IMR-90 (cell line): Measurements from ENCODE around the gene ALG6.

Source experiments
- CEBPB ChIP-seq: IDR thresholded peaks from 2 replicates; pipeline ENCODE4 v1.6.1; 2012; ENCODE audit warnings: low read depth, low read length, improper control_type of control experiment
- MXI1 ChIP-seq: IDR thresholded peaks from 2 replicates; pipeline ENCODE4 v1.6.1; 2012; ENCODE audit warnings: low read depth, mild to moderate bottlenecking, low read length, moderate library complexity, borderline replicate concordance
- TF ChIP-seq, protein P1 (sequence below): conservative IDR thresholded peaks from 2 replicates; pipeline ENCODE4 v1.5.1; 2012; ENCODE audit warnings: mild to moderate bottlenecking, low read depth, low read length, improper control_type of control experiment

DNA sequence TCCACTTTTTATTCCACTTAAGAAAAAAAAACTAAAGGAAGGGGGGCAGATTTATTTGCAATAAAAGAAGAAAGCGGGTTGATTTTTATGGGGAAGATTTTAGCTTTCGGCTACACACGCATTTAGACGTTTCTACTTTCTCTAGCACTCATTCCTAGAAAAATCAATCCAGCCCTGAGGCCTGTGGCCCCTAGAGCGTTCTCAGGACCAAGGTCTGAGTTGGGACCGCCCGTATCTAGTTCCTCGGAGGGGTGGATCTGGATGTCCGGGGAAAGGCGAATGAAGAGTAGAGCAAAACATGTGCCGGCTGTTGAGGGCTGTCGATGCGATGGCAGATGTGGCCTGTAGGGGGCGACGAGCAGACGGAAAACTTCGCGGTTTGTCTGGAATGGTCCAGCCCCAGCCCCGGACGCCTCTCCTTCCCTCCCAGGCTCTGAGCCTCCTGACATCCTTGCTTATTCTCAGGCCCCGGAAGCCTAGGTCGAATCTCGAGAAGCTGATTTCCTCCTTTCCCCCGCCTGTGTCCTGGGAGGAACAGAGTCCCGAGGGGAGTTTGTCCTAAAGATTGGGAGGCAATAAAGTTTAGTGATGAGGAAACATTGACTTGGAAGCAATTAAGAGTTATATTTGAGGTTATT is 39.9 kb upstream of the ALG6 start:
- TF ChIP-seq, protein P1, sequence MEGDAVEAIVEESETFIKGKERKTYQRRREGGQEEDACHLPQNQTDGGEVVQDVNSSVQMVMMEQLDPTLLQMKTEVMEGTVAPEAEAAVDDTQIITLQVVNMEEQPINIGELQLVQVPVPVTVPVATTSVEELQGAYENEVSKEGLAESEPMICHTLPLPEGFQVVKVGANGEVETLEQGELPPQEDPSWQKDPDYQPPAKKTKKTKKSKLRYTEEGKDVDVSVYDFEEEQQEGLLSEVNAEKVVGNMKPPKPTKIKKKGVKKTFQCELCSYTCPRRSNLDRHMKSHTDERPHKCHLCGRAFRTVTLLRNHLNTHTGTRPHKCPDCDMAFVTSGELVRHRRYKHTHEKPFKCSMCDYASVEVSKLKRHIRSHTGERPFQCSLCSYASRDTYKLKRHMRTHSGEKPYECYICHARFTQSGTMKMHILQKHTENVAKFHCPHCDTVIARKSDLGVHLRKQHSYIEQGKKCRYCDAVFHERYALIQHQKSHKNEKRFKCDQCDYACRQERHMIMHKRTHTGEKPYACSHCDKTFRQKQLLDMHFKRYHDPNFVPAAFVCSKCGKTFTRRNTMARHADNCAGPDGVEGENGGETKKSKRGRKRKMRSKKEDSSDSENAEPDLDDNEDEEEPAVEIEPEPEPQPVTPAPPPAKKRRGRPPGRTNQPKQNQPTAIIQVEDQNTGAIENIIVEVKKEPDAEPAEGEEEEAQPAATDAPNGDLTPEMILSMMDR: peak; percentile 78
- TF ChIP-seq CEBPB (no peak), MXI1 (0 out of 2 replicates have a peak, but pooled peaks have one; percentile 49)
